Heart left ventricle (tissue), 16 donors: Measurements from ENCODE around the gene SPI1. TPM values are rescaled to one million over a fixed set of nuclear protein-coding genes. Genes with fewer than 3 reads are reported as not detected.

Source experiments
- ATAC-seq, 4 donors: fragments of 200-7000 bp; cut with Tn5 transposase; one replicate each; pipeline ENCODE4 v1.9.1; 2020 to 2022; ENCODE audit warnings: moderate library complexity in 4 of 4, mild to moderate bottlenecking in 3 of 4, moderate number of reproducible peaks in 1 of 4
- DNase-seq, 5 donors: peaks; one replicate each; pipeline ENCODE4 v3.0.0-alpha.2; 2020
- H3K27ac ChIP-seq, 12 donors: fragments of 200-600 bp; sonication (generic) in 4 of 12; one replicate each; pipeline versions ENCODE4 v1.5.0 to v1.8.0; 2016 to 2022; ENCODE audit warnings: mild to moderate bottlenecking in 2 of 12
- H3K27me3 ChIP-seq, 9 donors: fragments of 200-600 bp; sonication (generic) in 2 of 9; one replicate each; pipeline versions ENCODE4 v1.5.1 to v1.8.0; 2016 to 2022; ENCODE audit warnings: mild to moderate bottlenecking in 3 of 9
- H3K36me3 ChIP-seq, 9 donors: fragments of 200-600 bp; sonication (generic) in 2 of 9; one replicate each; pipeline versions ENCODE4 v1.5.0 to v1.8.0; 2018 to 2022; ENCODE audit warnings: mild to moderate bottlenecking in 2 of 9
- H3K4me1 ChIP-seq, 12 donors: fragments of 200-600 bp; sonication (generic) in 4 of 12; one replicate each; pipeline versions ENCODE4 v1.5.0 to v1.8.0; 2016 to 2022; ENCODE audit warnings: mild to moderate bottlenecking in 3 of 12
- H3K4me3 ChIP-seq, 12 donors: fragments of 200-600 bp; sonication (generic) in 4 of 12; one replicate each; pipeline versions ENCODE4 v1.5.0 to v1.8.0; 2017 to 2022; ENCODE audit warnings: mild to moderate bottlenecking in 9 of 12, moderate library complexity in 4 of 12
- H3K9me3 ChIP-seq, 12 donors: fragments of 200-600 bp; sonication (generic) in 4 of 12; one replicate each; pipeline versions ENCODE4 v1.5.0 to v1.8.0; 2016 to 2022; ENCODE audit warnings: mild to moderate bottlenecking in 1 of 12
- POLR2A ChIP-seq, 2 donors: fragments of 450-650 bp; IDR thresholded peaks; one replicate each; pipeline ENCODE4 v1.6.1; 2017; ENCODE audit warnings: antibody characterized with exemption in 2 of 2, mild to moderate bottlenecking in 2 of 2, moderate library complexity in 2 of 2
- WGBS, 4 donors: extraction: QIAGEN DNeasy Blood & Tissue Kit in 2 of 4; methylation state at CpG; one replicate each; pipeline versions ENCODE4 v1.1.5 to v1.1.7; 2013 to 2018; 5-methylcytosine and 5-hydroxymethylcytosine counted together
- intact Hi-C, 10 donors: fragments of 100-400 bp; cut with DNase I; formaldehyde crosslinking; loops; one replicate each; pipeline versions ENCODE4 v1.11.1 to v1.14.2; 2022
- polyA plus RNA-seq, 2 donors: library from polyadenylated mRNA; stranded (reverse); fragments of 200-250 nt; gene quantifications; one replicate each; pipeline ENCODE4 v1.2.3, GENCODE V29; 2013
- total RNA-seq, 9 donors: library from RNA; depleted of rRNA in 2 of 9; stranded (reverse); fragments of >200 nt in 2 of 9; fragmentation: NEBNext Ultra II Directional in 3 of 9; extraction: Animal tissue kit (Norgen Biotek cat#: 25700) in 3 of 9; gene quantifications; one replicate each; pipeline versions ENCODE4 v1.1.0 to v1.2.4, GENCODE V29; 2016 to 2023
- TF ChIP-seq, protein P1 (sequence below), 12 donors: fragments of 200-600 bp; sonication (generic) in 4 of 12; IDR thresholded peaks; one replicate each; pipeline versions ENCODE4 v1.5.0 to v1.8.0; 2018 to 2022; ENCODE audit warnings: antibody characterized with exemption in 12 of 12, mild to moderate bottlenecking in 5 of 12
- donor health status: ischemic (EF 13 %, LVEDD 7.1; RV severe dilation, severe dysfunction).
- donor health status: healthy with polysubstance abuse.
- donor health status: DM: no; HTN: yes; CAD: no.
- donor health status: DM: no; HTN: no; CAD: no.
- donor health status: ischemic (EF 25% LVEDD 6.9; RV normal size, moderate dysfunction).
- donor health status: ischemic (EF 25% LVEDD 5.7; RV mildly dilated, moderate dysfunction).
- donor health status: healthy.
- donor health status: DM: yes; HTN: yes; CAD: no.
- donor health status: ischemic (EF 35%, LVEDD 5.7; RV mildly dilated, moderate dysfunction).
- donor health status: nonischemic (EF 11% LVEDD 7.7; RV severe dilation, severe dysfunction).
- donor health status: DM: yes; HTN: yes; CAD: no.
- donor health status: PGD.
- donor health status: ischemic (EF 29% LVEDD 5.4; RV normal size, mild dysfunction).
- donor health status: nonischemic (EF 23%, LVEDD 6.1; RV moderate dilation, normal function).

The SPI1 gene
- total and polyA plus RNA-seq, 11 donors: 2.8 to 78.9 (median 8.1) TPM

DNA sequence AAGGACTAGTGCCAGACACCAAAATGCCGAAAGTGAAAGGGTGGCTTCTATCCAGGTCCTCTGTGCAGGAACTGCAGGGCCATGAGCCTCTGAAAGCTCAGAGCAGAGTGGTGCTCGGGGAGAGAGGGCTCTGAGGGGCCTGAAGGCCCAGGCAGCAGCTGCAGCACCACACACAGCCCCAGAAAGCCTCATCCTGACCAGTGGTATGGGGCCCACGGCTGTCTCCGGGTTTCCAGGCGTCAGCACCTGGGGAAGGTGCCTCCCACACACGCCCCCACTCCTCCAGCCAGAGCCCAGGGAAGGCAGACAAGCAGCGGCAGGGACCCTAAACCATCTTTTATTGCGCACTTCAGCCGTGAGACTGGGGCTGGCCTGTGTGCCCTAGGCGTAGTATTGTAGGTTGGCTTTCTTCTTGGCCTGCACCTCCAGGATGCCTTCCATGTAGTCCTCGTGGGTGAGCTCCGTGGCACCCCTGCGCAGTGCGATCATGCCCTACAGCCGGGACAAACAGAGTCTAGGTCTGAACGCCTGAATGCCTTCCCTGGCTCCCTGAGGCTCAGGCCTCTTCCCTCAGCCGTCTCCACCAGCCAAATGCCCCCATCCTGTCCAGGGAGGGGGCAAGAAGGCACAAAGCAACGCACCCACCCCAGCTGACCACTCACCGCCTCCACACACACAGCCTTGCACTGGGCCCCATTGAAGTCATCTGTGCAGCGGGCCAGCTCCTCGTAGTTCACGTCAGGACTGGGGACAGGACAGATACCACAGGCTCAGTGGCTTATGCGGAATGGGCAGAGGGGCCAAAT is 40.3 kb upstream of the SPI1 start:
- no peaks in the 10 kb centered on the region for H3K9me3 ChIP-seq
- H3K27me3 ChIP-seq: no peaks in the 10 kb centered on the region
- WGBS, 4 donors: 74 to 82% (median 81%) methylated on average over 22 to 23 of the region's 23 CpGs
- no peak overlapping the region for H3K27ac ChIP-seq
- H3K4me3 ChIP-seq: no peak overlapping the region
- intact Hi-C loops: no loop called here
- TF ChIP-seq POLR2A (IDR thresholded peaks at IDR 0.05): no peak
- TF ChIP-seq, protein P1, sequence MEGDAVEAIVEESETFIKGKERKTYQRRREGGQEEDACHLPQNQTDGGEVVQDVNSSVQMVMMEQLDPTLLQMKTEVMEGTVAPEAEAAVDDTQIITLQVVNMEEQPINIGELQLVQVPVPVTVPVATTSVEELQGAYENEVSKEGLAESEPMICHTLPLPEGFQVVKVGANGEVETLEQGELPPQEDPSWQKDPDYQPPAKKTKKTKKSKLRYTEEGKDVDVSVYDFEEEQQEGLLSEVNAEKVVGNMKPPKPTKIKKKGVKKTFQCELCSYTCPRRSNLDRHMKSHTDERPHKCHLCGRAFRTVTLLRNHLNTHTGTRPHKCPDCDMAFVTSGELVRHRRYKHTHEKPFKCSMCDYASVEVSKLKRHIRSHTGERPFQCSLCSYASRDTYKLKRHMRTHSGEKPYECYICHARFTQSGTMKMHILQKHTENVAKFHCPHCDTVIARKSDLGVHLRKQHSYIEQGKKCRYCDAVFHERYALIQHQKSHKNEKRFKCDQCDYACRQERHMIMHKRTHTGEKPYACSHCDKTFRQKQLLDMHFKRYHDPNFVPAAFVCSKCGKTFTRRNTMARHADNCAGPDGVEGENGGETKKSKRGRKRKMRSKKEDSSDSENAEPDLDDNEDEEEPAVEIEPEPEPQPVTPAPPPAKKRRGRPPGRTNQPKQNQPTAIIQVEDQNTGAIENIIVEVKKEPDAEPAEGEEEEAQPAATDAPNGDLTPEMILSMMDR (IDR thresholded peaks at IDR 0.05): no peak
- H3K36me3 ChIP-seq: peaks cover 3 to 88% (median 82%) of the 10 kb centered on the region in 9 donors
- H3K4me1 ChIP-seq: peaks cover 7 to 37% (median 22%) of the 10 kb centered on the region in 12 donors
- ATAC-seq: no peak
- peak in 1 of 5 donors; percentile 24 for DNase-seq

DNA sequence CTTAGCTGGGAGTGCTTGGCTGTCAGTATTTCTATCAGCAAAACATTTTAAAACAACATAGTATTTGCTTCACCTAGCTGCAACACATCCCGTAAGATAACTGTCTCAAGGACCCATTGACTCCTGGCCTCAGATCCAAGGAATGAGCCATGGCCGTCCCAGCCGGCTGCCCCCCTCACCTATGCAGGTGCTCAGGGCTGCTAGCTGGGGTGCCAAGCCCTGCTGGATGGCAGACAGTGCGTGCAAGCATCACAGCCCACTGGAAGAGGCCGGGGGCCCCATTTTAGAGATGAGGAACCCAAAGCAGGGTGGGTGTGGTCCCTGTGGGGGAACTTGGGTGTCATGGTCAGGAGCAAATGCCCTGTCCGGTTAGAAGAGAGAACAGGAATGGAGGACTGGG is 39.4 kb upstream of the SPI1 start:
- intact Hi-C loops: no loop called here
- peaks cover 7 to 41% (median 22%) of the 10 kb centered on the region in 12 donors for H3K4me1 ChIP-seq
- H3K27ac ChIP-seq: no peak overlapping the region
- H3K27me3 ChIP-seq: no peaks in the 10 kb centered on the region
- no peak overlapping the region for H3K4me3 ChIP-seq
- no peak for TF ChIP-seq POLR2A (IDR thresholded peaks at IDR 0.05)
- TF ChIP-seq, protein P1 (IDR thresholded peaks at IDR 0.05): no peak
- 86 to 91% (median 89%) methylated on average over 6 of the region's 6 CpGs for WGBS, 4 donors
- H3K9me3 ChIP-seq: no peaks in the 10 kb centered on the region
- DNase-seq (peak in 1 of 5 donors; percentile 23), ATAC-seq (no peak)
- H3K36me3 ChIP-seq: peaks cover 2 to 88% (median 81%) of the 10 kb centered on the region in 9 donors

DNA sequence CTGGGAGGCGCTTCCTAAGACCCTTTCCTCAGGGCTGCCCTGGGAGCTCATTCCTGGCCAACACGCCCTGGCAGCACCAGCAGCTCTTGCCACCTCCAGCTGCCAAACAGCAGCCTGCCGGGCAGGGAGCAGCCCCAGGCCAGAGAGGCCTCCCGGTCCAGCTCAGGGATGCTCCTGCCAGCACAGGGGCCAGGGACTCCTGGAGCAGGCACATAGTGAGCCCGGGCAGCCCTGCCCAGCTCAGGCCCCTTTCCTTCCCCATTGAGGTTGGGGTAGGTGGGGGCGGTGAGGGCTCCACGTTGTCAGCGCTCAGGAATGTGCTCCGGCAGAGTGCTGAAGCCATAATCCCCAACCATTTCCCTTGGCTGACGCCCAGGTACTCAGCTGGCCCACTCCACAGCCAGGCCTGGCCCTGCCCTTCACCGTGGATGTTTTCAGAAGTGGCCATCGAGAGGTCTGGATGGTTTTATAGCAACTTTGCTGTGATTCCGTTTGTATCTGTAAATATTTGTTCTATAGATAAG is 37.7 kb upstream of the SPI1 start:
- H3K27me3 ChIP-seq: no peaks in the 10 kb centered on the region
- DNase-seq (peak; percentile 85 to 93 (median 87)), ATAC-seq (peak; percentile 75 to 86 (median 80))
- 11 to 19% (median 15%) methylated on average over 10 to 13 of the region's 13 CpGs for WGBS, 4 donors
- H3K36me3 ChIP-seq: peaks cover 0 to 88% (median 76%) of the 10 kb centered on the region in 9 donors
- intact Hi-C loops: no loop called here
- H3K4me1 ChIP-seq: peaks cover 7 to 46% (median 25%) of the 10 kb centered on the region in 12 donors
- H3K27ac ChIP-seq: peak overlapping the region; percentile 38 to 92 (median 84)
- peak overlapping the region in 1 of 12 donors; percentile 21 for H3K4me3 ChIP-seq
- H3K9me3 ChIP-seq: no peaks in the 10 kb centered on the region
- TF ChIP-seq POLR2A (IDR thresholded peaks at IDR 0.05): no peak
- TF ChIP-seq, protein P1 (IDR thresholded peaks at IDR 0.05): no peak
